SK-N-SH treated with all-trans-retinoic acid at 6 μM for 48 hours (cell line): ENCODE results near the gene MDFIC.

Experiments used
- CSDC2 ChIP-seq: fragments of 250-450 bp; sonication (Bioruptor Pico); IDR thresholded peaks from 2 replicates; pipeline ENCODE4 v1.5.0; 2020; ENCODE audit warnings: mild to moderate bottlenecking, moderate library complexity
- TF ChIP-seq, protein P1 (sequence below): fragments of 250-450 bp; sonication (Bioruptor Pico); IDR thresholded peaks from 2 replicates; pipeline ENCODE4 v1.8.0; 2021; ENCODE audit warnings: low read depth, mild to moderate bottlenecking, moderate library complexity, borderline replicate concordance

DNA sequence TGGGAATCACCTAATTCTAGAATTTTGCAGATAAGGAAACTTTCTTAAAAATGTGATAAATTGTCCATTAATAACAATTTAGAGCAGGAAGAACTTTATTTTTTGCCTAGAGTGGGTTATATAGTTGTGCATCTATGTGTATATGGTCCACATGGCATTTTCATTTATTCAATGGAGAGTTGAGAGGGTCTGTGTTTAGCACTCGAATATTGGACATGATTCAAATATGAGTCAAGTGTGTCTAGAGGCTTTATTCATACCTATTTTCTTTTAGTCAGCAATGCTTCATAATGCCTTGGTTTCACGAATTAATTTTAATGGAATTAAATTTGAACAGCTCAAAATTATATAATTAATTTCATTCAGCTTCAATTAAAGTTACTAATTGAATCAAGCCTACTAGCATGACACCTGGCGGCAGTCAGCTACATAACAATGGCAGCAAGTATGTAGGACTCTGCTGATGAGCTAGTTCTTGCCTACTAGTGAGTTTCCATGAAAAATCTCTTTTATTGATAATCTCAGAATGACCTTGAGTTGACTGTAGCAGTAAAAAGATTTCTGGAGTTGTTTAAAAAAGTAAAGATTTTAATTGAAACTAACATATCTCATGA is 17.7 kb downstream of the MDFIC start:
- TF ChIP-seq, protein P1, sequence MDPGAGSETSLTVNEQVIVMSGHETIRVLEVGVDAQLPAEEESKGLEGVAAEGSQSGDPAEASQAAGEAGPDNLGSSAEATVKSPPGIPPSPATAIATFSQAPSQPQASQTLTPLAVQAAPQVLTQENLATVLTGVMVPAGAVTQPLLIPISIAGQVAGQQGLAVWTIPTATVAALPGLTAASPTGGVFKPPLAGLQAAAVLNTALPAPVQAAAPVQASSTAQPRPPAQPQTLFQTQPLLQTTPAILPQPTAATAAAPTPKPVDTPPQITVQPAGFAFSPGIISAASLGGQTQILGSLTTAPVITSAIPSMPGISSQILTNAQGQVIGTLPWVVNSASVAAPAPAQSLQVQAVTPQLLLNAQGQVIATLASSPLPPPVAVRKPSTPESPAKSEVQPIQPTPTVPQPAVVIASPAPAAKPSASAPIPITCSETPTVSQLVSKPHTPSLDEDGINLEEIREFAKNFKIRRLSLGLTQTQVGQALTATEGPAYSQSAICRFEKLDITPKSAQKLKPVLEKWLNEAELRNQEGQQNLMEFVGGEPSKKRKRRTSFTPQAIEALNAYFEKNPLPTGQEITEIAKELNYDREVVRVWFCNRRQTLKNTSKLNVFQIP (CRISPR knock-in tag): no peak
- TF ChIP-seq CSDC2 (CRISPR knock-in tag): no peak
